ENCODE data around the gene QPRT.

DNA sequence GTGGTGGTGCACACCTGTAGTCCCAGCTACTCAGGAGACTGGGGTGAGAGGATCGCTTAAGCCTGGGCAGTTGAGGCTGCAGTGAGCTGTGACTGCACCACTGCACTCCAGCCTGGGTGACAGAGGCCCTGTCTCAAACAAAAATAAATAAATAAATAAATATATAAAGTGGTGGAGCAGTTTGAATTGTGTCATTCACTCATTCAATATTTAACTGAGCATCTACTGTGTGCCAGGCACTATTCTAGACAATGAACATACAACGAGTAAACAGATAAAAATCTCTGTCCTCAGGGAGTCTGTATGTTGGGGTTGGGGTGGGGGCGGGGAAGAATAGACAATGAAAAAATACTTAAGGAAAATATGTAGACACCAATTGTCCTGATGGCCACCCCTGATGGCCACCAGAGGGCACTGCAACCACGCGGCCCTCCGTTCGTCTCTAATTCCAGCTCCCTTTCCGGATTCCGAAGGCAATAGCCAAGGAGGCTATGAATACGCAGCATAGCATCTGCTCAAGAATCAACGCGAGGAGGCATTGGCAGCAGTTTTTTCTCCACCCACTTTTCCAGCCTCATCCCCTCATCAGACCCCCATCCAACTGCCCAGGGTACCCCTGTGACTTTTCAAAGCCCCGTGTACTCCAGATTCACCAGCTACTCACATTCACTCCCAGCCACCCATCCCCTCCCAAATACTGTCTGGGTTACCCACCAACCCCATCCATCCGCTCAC is 21.4 kb downstream of the QPRT start:
- TF ChIP-seq CTCF (IDR thresholded peaks at IDR 0.05; ENCODE audit: low read depth, low read length): peak; percentile 69
- TF ChIP-seq EZH2phosphoT487 (IDR thresholded peaks at IDR 0.05; ENCODE audit: low read depth): no peak
